K562 (cell line): ENCODE measurements around the gene PHF1. TPM values are rescaled to one million over a fixed set of nuclear protein-coding genes. Genes with fewer than 3 reads are reported as not detected.

ENCODE experiments used
- BDP1 ChIP-seq: IDR thresholded peaks from 3 replicates; pipeline ENCODE4 v1.6.1; 2011; ENCODE audit not compliant: insufficient read length, insufficient read depth
- DEAF1 ChIP-seq: fragments of 450-650 bp; formaldehyde crosslinking; IDR thresholded peaks from 2 replicates; pipeline ENCODE4 v1.4.0; 2020; ENCODE audit warnings: mild to moderate bottlenecking, moderate library complexity
- ESRRA ChIP-seq: fragments of 450-650 bp; IDR thresholded peaks from 2 replicates; pipeline ENCODE4 v1.6.1; 2014; ENCODE audit warnings: low read depth, mild to moderate bottlenecking, moderate library complexity, borderline replicate concordance
- HMBOX1 ChIP-seq: sonication (generic); IDR thresholded peaks from 2 replicates; pipeline ENCODE4 v1.6.1; 2016
- MED1 ChIP-seq: sonication (generic); formaldehyde crosslinking; IDR thresholded peaks from 2 replicates; pipeline ENCODE4 v1.8.1; 2023; ENCODE audit warnings: missing genetic modification reagents, borderline replicate concordance
- MTA1 ChIP-seq: fragments of 450-650 bp; IDR thresholded peaks from 2 replicates; pipeline ENCODE4 v1.6.1; 2017; ENCODE audit warnings: borderline replicate concordance
- PRDM10 ChIP-seq: fragments of 450-650 bp; IDR thresholded peaks from 2 replicates; pipeline ENCODE4 v1.6.1; 2018; ENCODE audit not compliant: partially characterized antibody
- RCOR1 ChIP-seq, 2 experiments: IDR thresholded peaks; 2 replicates each; pipeline ENCODE4 v1.6.1; 2012; ENCODE audit warnings: low read depth in 2 of 2, low read length in 2 of 2, borderline replicate concordance in 1 of 2, improper control_type of control experiment in 1 of 2
- SP1 ChIP-seq: sonication (generic); formaldehyde crosslinking; IDR thresholded peaks from 2 replicates; pipeline ENCODE4 v1.8.1; 2022; ENCODE audit warnings: mild to moderate bottlenecking, missing genetic modification reagents
- TAL1 ChIP-seq: fragments of 450-650 bp; IDR thresholded peaks from 2 replicates; pipeline ENCODE4 v1.6.1; 2016; ENCODE audit warnings: mild to moderate bottlenecking
- TBP ChIP-seq: optimal IDR thresholded peaks from 2 replicates; pipeline ENCODE3; 2011; ENCODE audit warnings: low read depth, low read length, improper control_type of control experiment
- TCF7L2 ChIP-seq: fragments of 150-350 bp; IDR thresholded peaks from 2 replicates; pipeline ENCODE4 v1.6.1; 2016; ENCODE audit warnings: low read depth, mild to moderate bottlenecking, low read length, moderate library complexity
- TEAD4 ChIP-seq, 2 experiments: sonication (generic) in 1 of 2; formaldehyde crosslinking in 1 of 2; IDR thresholded peaks; 2 replicates each; pipeline versions ENCODE4 v1.6.1 to v1.8.0; 2012 to 2022; ENCODE audit warnings: borderline replicate concordance in 1 of 2, inconsistent platforms in 1 of 2, low read length in 1 of 2, mild to moderate bottlenecking in 1 of 2, missing genetic modification reagents in 1 of 2
- ZMIZ1 ChIP-seq, 2 experiments: fragments of 150-350 bp in 1 of 2; IDR thresholded peaks; 2 replicates each; pipeline ENCODE4 v1.6.1; 2012 to 2016; ENCODE audit warnings: low read depth in 2 of 2, low read length in 2 of 2, mild to moderate bottlenecking in 1 of 2, moderate library complexity in 1 of 2
- polyA plus RNA-seq, 8 experiments: library from polyadenylated mRNA; depleted of rRNA in 4 of 8; stranded (reverse) in 5 of 8; unstranded in 3 of 8; fragments of >200 nt; fragmentation: Nextera tagmentation in 2 of 8; fragmentation: Illumina TruSeq in 1 of 8; extraction: Ambion mirVana in 2 of 8; extraction: Trizol in 1 of 8; gene quantifications; 2 replicates each; pipeline versions ENCODE4 v1.2.1 to v1.2.3, GENCODE V29; 2011 to 2014; ENCODE audit warnings: inconsistent platforms in 1 of 8, missing spikeins in 1 of 8
- total RNA-seq, 7 experiments: library from RNA; depleted of rRNA in 6 of 7; stranded (reverse); fragments of >200 nt in 6 of 7; fragmentation: Illumina TruSeq in 2 of 7; extraction: Trizol in 2 of 7; gene quantifications; 2 replicates each; pipeline versions ENCODE4 v1.2.1 to v1.2.3, GENCODE V29; 2011 to 2021; ENCODE audit warnings: low replicate concordance in 1 of 7

PHF1 gene
- total and polyA plus RNA-seq, 9 of the 15 experiments (the other 6 are each of a cell fraction or from before 2014, with no cell fraction given): 3.7 to 64.2 (median 33.7) TPM

GRCh38 chr6:33380272-33380981 lies 30.4 kb upstream of the PHF1 start (continued):
- TF ChIP-seq TEAD4 (IDR thresholded peaks at IDR 0.05; ENCODE audit: low read length) (peak; percentile 27; the same call in 1 of the 2 replicates), TEAD4 (CRISPR knock-in tag; IDR thresholded peaks at IDR 0.05; ENCODE audit: borderline replicate concordance) (no peak), MED1 (CRISPR knock-in tag) (no peak), TCF7L2 (peak; percentile 18; the same call in 1 of the 2 replicates), BDP1 (no peak), RCOR1 (IDR thresholded peaks at IDR 0.05; ENCODE audit: borderline replicate concordance in 1 of 2, low read depth in 2 of 2, low read length in 2 of 2) (peak in 1 of 2 experiments; percentile 32; a peak in 1 of 4 replicates), SP1 (CRISPR knock-in tag) (peak; percentile 47; the same call in 1 of the 2 replicates), DEAF1 (CRISPR knock-in tag) (no peak), MTA1 (0 out of 2 replicates have a peak, but pooled peaks have one; percentile 40), PRDM10 (peak; percentile 96), ZMIZ1 (IDR thresholded peaks at IDR 0.05; ENCODE audit: low read depth in 2 of 2, low read length in 2 of 2) (no peak), TAL1 (peak; percentile 54), HMBOX1 (peak; percentile 67; the same call in 1 of the 2 replicates), ESRRA (peak; percentile 53; the same call in 1 of the 2 replicates), TBP (peak; percentile 51)
